HG02588 (cell line): ENCODE results near the gene CARD11.
"Not testable (repeated sequence)": the region's sequence is repeated elsewhere in the genome, so short reads cannot be mapped to it uniquely, and the experiment has no call there.

Source experiments
- ATAC-seq: cut with Tn5 transposase; IDR thresholded peaks from one replicate; pipeline ENCODE4 v1.9.1; 2021; ENCODE audit warnings: mild to moderate bottlenecking, moderate library complexity; ENCODE audit not compliant: unreplicated experiment

Gene CARD11

DNA sequence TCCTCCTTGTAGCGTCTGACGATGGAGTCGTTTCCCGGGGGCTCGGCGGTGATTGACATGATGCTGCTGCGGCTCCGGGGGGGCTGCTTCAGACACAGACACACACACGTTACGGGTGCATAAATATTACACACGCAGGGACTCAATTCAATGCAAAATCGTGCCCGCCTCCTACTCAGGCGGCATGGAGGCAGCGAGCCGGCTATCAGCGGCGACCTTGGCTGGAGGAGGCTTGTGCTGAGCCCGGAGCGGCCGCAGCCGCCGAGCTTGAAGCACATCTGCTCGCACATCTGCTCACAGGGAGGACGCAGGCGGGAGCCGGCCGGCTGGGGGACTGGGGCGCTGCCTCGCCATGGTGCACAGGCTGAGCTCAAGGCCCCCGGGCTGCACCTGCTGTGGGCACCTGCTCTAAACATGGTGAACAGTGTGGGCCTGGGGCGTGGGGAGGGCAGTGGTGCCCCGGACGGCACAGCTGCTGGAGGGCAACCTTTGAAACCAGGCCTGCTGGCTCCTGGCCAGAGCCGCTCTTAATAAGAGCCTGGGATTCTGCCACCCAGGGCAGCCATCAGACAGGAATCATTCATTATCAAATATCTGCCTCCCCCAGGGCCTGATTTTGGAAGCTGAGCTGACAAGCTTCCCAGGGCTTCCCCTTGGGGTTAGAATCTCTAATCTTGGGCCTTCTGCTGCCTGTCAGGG lies 114.9 kb downstream of the CARD11 start:
- no peak for ATAC-seq

DNA sequence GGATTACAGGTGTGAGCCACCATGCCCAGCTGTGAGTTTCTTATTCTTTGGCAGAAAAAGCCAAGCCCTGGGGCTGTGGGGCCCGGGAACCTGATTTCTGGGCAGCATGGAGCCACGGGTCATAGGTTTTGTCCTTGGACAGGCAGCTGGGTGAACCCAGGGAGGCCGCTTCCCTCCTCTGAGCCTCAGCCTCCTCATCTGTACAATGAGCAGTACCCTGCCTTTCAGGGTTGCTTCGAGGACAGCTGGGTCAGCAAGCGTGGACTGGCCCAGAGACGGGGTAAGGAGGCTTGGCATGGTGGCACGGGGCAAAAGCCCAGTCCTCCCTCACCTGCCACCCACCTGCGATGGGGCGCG lies 115.4 kb downstream of the CARD11 start:
- no peak for ATAC-seq

- no peak for ATAC-seq
Observed at GRCh38 chr7:2927592-2927991, 116.1 kb downstream of the CARD11 start.

GRCh38 chr7:2926896-2927405 lies 116.7 kb downstream of the CARD11 start:
- no peak for ATAC-seq

DNA sequence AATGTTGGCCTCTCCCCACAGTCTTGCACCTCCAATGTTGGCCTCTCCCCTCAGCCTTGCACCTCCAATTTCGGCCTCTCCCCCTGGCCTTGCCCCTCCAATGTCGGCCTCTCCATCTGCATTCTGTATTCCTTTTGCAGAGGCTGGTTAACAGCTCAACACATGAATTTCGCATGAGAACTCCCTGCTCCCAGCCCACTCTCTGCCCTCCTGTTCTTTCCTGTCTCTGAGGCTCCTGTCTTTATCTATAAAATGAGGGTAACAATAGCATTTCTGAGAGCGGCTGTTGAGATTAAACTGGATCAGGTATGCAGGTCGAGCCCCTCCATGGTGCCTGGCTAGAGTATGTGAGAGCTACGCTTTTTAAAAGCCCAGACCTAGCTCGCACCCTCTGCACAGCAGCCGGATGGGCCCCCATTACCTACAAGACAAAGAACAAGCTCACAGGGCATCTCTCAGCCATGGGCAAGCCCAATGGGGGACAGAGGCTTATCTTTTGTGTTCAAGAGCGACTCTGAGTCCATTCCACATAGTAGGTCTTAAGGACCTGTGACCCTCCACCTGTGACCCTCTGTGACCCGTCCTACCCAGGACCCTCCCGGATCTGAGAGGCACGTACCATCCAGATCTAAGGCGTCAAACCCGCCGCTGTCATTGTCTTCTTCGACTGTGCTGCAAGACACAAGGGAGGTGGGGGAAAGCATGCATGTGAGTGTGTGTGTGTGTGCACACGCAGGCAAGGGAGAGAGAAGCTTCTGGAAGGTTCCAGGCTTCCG lies 117.4 kb downstream of the CARD11 start:
- no peak for ATAC-seq

DNA sequence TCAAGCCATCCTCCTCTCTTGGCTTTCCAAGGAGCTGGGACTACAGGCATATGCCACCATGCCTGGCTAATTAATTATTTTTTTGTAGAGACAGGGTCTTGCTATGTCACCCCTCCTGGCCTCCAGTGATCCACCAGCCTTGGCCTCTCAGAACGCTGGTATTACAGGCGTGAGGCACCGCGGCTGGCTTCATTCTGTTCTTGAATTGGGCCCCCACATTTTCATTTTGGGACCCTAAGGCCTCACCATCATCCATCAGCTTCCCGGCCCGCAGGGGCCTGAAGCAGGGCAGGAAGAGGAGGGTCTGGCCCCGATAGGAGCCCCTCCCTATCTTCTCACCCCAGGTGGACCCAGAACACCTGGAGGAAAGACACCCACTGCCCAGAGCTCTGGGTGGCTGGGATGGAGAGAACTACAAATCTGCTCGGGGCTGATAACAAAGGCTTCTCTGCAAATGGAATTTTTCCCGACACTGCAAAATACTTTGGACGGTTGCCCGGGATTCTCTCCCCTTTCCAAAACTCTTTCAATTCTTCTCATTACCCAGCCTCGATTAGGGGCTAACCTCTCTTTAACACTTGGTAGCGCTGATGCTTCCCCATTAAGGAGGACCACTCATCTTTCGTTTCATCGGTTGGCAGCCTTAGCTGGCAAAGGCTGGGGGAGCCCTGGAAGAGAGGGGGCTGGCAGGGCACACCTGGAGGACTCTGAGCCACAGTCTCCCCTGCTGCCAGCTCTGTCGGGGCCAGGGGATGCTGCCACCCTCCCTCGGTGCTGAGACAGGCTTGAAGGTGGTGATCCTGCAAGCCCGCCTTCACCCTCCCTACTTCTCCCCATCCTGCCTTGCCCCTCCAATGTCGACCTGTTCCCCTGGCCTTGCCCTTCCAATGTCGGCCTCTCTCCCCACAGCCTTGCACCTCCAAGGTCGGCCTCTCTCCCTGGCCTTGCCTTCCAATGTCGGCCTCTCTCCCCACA lies 118.5 kb downstream of the CARD11 start:
- ATAC-seq, result no peak

DNA sequence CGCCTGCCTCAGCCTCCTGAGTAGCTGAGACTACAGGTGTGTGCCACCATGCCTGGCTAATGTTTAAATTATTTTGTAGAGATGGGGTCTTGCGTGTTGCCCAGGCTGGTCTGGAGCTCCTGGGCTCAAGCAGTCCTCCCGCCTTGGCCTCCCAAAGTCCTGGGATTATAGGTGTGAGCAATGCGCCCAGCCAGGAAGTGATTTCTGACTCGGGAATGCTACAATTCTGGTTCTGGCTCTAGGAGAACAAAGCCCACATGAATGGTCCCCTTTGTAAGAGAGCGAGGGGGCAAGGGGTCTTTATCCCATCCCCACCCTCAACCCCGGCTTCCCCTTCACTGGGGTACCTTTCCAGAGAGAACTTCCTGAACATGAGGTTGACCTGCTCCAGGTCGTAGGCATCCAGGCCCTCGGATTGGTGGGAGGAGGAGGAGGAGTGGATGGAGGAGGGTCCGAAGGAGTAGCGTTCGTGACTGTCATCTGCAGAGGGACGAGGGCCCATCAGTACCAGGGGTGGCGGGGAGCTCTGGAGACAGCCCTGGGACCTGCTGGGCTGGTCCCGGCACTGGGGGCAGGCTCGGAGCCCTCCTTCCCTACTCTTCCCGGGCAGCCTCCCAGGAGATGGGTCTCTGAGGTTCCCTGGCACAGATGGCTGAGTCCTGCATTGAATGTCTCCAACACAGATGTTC lies 119.6 kb downstream of the CARD11 start:
- no peak for ATAC-seq

DNA sequence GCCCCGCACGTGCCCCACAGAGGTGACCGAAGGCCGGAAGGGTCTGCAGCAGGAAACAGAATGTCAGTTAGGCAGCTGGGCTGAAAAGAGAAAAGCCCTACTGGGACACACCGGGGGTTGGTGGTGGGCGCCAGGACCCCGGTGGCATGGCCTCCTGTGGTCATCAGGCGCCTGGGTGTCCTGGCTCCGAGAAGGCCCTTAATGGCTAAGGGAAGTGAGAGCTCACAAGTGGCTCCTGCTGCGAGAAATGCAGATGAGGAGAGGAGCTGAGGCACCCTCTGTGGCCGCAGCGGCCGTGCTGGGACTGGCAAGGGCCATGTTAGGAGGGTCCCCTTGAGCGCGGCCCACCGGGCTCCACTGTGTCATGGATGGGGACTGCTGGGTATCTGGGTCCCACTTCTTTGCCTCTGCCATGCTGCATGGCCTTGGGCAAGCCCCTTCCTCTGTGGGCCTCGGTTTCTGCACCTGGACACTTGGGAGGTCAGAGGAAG lies 120.3 kb downstream of the CARD11 start:
- no peak for ATAC-seq

DNA sequence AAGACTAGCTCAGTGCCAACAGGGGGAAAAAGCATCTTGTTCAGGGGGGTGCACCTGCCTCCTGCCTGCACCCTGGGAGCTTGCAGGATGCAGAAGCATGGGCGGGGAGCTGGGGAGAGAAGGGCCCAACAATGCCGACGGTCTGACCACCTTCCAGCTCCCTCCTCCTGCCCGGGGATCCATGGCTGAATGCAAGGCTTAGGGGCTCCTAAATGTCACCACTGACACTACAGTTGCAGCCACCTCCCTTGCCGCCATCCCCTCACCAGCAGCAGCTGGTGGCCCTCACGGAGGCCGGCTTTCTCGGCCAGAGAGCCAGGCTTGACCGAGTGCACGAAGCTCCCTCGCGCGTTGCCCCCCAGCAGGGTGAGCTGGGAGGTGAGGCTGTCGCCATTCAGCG lies 120.8 kb downstream of the CARD11 start:
- ATAC-seq, result no peak

GRCh38 chr7:2922348-2922691 lies 121.3 kb downstream of the CARD11 start:
- no peak for ATAC-seq

DNA sequence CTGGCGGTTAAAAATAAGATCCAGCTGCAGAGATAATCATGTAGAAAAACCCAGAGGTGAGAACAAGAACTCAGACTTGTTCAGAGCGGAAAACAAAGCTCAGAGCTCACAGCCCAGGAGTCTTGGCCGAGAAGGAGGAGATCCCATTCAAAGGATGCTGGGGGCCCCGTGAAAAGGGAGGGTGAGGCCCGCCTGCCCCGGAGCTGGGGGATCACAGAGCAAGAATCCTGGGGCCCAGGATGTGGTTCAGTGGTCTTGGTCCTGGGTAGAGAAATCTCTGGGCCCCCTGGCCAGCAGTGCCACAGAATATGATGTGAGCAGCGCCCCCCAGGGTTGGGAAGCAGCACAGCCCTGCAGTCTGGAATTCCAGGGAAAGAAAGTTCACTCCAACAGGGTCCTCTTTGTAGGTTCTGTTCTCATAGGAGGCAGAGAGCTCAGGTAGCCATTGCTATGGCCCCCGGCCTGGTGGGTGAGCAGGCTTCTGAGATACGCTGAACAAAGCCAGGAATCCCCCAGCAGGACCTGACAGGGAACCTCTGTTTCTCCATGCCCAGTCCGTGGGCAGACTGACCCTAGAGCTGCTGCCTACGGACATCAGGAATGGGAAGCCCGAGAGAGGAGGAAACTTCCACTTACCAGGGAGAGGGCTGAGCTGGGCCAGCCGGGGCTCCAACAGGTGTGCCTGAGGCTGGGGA lies 121.9 kb downstream of the CARD11 start:
- no peak for ATAC-seq

GRCh38 chr7:2920956-2921652 lies 122.6 kb downstream of the CARD11 start:
- ATAC-seq, result no peak

GRCh38 chr7:2920480-2920879 lies 123.2 kb downstream of the CARD11 start:
- ATAC-seq, result not testable (repeated sequence)

DNA sequence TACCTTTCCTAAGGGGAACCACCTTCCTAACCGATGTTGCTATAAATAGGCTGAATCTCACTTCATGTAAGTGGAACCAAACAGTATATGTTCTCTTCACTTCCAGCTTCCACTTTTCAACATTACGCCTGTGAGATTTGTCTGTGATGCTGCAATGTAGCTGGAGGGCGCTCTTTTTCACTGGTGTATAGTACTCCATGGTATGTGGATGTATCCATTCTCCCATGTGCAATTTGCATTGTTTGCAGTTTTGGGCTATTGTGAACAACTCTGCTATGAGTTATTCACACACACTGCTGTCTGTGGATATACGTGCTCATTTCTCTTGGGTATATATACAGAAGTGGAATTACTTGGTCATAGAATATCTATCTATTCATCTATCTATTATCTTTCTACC lies 123.6 kb downstream of the CARD11 start:
- ATAC-seq, result no peak

DNA sequence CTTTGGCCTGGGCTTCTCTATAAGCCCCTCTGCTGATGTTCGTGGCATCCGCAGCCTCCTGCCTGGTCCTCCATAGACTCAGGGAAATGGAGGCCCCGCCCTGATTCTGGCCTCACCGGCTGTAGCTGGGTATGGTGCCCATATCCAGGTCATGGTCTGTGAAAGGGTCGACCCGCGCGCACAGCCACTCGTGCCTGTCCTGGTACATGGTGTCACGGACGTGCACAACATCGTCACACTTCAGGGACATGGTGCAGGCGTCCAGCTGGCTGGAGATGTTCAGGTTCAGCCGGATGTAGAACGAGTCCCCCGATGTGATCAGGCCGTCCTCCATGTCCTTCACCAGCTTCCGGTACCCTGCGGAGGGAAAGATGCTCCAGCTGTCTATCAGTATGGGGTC lies 124.4 kb downstream of the CARD11 start:
- no peak for ATAC-seq

DNA sequence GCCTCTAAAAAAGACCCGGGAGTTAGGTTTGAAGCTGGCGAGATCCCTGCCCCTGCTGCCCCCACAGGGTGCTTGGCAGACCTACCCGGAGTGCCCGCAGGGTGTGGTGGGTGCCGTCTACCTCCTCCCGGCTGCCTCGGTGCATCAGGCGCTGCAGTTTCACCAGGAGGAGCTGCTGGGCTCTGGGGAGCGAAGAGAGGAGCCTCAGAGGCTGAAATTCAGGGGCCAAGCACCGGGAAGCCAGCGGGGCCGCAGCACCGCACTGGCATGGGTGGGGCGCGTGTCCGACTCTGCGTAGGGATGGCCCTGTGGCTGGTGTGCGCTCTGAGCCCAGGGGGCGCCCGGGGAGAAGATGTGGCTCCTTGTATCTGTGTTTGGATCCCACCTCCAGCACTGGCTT lies 125.3 kb downstream of the CARD11 start:
- no peak for ATAC-seq

DNA sequence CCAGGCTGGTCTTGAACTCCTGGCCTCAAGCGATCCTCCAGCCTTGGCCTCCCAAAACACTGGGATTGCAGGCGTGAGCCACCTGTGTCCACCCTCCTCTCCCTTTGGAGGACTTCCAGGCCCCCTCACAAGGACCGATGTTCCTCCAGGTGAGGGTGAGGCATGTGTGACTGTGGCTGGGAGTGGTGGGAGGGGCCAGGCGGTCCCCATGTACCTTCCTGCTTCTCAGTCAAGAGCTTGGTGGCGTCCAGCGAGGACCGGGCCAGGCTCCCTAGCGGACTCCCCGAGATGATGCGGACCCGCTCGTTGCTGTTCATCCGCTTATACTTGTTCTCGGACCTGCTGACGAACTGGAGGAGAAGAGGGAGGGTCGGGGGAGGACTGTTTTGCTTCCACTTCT lies 128.6 kb downstream of the CARD11 start:
- no peak for ATAC-seq

DNA sequence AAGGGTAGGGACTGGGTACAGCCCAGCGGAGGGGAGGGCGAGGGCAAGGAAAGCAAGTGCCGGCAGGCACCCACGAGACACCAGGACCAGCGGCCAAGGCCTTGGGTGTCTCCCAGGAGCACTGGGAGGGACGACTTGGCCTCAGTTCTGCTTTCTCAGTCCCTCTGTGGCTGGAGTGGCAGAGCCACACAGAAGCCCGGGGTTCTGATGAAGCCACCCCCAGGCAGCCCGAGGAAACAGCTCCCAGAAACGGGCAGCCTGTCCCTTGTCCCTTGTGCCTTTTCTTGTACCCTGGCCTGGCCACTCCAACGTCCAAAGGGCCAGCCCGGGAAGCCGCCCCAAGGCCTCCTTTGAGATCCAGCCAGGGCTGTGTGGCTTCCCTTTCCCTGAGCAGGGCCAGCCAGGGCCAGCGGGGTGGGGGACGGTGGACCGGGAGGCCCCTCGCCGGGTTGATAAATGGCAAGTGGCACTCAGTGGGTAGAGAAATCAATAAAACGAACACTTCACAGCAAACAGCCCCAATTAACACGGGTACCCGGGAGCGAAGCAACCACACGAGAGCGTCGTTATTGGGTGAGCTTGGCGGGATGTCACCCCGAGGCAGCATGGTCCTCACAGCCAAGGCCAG lies 129.8 kb downstream of the CARD11 start:
- ATAC-seq, result no peak
